Hepatic stellate cell (primary cell): Measurements from ENCODE around the gene DMAP1.

Experiments used
- DNase-seq: peaks from one replicate; pipeline ENCODE4 v3.0.0; 2011; ENCODE audit warnings: low spot score

Gene DMAP1

DNA sequence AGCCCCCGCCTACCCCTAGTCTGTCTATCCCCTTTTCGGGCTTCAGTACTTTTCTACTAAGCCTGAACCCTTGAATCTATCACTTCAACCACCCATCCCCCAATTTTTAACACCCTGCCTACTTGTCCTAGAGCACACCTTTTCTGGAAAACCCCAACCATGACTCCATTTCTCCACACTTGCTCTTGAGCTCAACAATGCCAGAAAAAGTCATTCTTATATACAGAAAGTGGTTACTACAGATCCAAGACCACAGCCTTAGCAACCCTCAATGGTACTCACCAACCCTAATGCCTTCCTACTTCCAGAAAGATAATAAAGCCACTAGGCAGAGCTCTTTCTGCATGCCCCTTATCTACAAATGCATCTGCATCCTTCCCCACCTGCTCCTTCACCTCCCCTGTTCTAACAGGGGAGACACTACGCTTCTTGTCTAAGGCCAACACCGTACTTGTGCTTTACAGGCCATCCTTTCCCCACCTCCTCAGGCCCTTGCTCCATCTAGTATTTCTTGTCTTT, 41.2 kb downstream of the DMAP1 start:
- no peak for DNase-seq

DNA sequence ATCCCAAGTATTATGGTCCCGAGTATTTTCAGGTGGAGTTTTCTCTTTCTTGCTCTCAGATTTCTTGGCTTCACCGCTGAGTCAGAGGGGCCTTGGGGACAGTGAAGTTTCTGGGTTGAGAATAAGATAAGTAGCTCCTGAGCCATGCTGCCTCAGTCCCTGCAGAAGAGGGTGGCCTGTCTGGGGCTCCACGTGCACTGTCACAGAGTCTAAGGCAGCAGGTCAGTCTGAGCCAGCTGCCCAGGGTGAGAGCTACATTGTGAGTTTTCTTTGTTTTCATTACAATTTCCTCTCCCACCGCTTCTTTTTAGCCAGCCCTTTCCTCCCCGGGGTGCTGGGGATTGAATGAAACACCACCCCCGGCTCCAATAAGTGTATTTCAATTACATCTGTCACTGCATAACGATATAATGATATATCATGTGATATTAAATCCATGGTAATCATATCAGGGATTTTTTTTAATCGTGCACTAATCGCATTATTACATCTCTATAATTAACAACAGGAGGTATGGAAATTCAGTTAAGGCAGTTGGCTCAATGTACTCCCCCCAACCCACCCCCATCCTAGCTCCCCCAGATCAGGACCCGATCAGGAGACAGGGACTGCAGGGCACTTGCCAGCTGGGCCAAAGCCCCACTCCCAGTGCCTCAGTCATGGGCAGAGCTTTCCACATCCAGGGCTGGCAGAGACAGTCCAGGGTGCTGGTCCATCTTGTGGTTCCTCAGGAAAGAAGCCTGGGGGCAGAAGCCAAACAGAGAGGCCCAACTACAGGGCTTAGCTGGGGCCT, 43.7 kb downstream of the DMAP1 start:
- no peak for DNase-seq

DNA sequence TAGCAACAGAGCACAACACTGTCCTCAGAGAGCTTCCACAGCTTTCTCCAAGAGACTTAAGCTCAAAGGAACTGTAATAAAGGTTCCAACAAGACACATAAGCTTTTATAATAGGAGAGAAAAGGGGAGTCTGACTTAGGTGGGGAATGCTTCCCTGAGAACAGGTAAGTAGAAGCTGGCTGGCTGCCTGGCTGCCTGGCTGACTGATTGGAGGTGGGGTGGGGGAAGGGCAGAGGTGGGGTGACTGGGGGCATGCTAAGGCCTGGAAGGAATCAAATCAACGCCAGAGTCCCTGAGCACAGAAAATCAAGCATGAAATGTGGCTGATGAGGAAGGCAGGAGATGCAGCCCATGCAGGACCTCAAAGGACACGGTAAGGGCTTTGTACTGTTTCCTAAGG, 45.8 kb downstream of the DMAP1 start:
- no peak for DNase-seq

DNA sequence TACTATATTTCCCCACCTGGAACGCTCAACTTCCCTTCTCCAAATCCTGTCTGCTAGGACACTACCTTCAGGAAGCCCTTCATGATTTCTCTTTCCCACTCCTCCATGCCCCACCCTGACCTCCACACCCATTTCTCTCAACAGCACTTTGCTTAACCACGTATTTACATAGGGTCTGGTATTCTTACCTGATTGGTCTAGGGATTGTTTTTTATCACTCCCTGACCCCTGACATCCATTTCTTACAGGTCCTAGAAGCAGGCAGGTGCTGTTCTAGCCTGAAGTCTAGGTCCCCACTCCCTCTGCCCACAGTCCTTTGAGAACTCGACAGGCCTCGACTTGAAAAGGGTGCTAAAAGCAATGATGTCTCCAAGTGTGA, 47.5 kb downstream of the DMAP1 start:
- DNase-seq = no peak

DNA sequence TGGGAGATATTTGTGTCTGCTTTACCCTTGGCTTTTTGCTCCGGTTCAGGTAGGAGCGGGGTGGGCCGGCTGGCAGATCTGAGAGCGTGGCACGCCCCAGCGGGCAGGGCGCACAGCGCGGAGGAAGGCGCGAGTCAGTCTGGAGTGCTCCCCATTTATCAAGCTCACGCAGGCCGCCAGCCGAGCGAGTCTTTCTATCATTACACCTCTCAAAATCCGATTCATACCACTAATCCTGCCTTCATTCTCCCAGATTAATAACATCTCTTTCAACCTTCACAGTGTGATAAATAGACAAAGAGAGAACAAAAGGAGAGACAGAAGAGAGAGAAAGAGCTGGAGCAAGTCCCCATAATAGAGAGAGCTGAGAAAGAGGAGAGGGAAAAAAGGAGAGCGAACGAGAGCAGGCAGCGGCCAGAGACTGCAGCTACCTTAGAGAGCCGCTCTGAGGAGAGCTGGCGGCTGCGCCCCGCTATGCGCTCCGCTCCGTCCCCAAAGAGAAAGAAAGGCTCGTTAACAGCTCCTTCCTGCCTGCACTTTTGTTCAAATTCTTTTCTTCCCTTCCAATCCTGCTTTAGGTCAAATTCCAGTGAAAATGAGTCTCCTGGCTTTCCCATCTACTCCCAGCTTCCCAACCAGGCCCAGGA, 48.0 kb downstream of the DMAP1 start:
- DNase-seq = no peak

DNA sequence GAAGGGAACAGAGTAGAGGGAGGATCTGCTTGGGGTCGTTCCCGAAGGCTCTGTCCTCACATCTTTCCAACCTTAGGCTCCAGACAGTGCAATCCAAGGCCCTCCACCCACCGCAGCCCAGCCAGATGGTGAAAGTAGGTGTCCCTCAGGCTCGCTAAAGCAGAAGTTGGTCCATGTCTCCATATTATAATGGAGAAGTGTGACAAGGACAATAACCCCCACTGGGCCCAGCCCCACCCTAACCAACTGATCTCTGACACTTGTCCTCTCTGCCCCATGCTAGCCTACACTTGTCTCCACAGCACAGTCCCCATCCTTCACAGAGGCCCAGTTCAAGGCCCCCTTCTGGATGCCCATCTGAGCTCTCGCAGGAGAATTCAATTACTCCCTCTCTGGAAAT, 48.7 kb downstream of the DMAP1 start:
- no peak for DNase-seq

DNA sequence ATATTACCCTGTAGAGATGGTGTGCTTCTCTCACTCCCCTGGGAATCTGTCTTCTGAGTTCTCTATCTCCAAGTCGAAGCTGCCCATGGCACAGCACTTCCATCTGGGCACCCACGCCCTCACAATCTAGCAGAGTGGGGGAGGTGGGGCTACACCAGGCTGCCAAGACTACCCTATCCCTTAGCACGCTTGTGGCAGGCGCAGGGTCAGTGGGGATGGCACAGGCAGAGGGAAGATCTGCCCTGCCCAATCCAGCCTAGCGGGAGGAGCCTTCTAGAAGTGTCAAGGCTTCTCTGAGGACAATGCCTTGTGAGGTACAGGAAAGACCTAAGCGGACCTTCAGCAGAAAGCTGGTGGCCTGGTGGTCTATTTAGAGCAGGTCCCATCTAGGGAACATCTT, 49.1 kb downstream of the DMAP1 start:
- no peak for DNase-seq

DNA sequence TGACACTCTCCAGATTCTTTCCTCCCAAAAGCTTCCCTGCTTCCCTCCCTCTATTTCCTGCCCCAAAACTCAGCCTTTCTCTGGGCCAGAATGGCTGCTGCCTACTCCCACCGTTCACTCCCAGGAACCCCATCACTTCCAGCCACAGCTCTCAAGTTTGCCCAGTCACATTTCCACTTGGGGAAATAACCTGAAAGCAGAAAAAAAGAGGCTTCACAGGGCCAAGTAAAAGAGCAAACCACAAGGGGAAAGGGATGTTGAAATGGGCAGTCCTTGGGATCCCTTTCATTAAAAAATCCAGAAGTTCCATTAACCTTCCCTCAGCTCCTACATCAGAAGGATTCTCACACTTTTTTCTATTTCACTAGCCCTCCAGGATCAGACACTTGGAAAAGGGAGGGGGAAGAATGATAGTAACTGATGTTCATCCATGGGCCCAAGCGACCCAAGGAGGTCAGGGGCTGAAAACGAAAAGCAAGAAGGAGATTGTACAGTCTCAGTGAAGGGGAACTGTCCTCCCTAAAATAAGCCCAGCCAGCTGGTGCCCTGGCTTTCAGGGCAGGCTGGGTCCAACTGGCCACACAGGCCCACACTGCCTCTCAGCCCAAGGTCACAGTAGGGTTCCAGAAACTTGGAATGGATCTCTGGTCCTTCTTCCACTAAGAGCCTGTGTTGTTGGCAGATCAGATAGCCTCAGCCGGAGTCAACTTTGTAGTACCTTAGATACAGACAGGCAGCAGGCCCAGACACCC, 49.7 kb downstream of the DMAP1 start:
- no peak for DNase-seq

DNA sequence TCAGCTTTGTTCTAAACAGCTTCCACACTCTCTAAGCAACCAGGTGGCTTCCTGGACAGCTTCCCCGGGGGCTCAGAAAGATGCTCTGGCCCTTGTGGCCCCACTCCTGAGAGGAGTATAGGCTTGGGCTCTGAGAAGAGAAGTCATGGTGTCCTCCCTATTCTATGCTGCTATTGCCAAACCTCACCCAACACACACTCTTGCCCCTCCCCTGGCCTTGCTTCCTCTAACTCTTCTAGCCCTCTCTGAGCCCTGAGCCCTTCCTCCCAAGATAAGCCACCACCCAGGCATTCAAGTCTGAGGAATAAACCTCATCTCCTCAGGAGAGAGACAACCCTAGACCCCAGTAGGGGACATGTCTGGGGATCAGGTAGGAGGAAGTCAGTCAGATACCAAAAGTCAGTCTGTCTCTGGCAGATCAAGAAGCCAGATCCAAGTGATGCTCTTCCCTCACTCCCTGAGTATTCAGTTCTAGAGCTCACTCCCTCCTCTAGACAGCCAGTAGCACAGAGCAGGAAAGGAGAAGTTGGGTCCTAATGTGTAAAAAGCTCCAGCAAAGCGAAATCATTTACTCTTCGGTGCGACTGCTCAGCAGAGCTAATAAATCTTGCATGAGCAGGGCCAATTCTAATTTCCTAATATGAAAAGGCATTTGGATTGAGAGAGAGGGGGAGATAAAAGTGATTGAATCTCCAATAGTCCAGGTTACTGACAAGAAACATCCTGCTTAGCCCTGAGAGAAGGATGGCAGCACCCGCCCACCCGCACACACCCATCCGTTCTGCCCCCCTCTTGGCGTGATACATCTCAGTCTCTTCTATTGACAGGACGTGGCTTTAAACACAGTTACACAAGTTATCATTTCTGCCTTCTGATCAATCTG, 50.5 kb downstream of the DMAP1 start:
- DNase-seq = no peak

DNA sequence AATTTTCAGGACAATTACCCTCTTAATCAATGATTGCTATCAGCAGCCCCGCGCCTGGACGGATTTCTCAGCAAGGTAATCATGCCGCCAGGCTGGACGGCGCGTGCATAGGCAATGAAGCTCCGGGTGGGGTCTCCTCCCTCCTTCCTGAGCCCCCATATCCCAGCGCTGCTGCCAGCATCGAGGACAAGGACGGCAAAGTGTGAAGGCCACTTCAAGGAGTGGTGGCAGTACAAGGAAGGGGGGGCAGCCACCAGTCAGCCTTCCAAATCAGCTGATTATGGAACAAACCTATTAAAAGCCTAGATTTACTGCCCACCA, 51.1 kb downstream of the DMAP1 start:
- DNase-seq = no peak

DNA sequence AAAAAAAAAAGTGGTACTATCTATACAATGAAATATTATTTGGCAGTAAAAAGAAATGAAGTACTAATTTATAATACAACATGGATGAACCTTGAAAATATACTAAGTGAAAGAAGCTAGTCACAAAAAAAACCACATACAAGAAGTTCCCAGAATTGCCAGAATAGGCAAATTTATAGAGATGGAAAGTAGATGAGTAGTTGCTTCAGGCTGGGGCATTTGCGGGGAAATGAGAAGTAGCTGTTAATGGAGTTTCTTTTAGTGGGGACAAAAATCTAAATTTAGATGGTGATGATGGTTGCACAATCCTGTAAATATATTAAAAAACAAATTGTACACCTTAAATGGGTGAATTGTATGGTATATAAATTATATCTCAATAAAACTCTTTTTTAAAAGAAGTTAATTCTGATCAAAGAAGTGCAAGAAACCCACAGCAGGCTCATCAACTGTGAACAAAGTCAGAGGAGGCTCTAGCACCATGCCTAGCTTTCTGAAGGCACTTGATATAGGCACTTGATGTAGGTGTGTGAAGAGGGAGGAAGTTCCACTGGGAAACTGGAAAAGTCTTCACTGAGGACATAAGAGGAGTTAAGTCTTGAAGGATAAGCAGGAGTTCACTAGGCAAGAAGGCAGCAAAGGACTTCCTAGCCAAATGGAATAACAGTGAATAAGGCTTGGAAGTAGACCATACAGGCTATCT, 52.5 kb downstream of the DMAP1 start:
- DNase-seq = no peak

DNA sequence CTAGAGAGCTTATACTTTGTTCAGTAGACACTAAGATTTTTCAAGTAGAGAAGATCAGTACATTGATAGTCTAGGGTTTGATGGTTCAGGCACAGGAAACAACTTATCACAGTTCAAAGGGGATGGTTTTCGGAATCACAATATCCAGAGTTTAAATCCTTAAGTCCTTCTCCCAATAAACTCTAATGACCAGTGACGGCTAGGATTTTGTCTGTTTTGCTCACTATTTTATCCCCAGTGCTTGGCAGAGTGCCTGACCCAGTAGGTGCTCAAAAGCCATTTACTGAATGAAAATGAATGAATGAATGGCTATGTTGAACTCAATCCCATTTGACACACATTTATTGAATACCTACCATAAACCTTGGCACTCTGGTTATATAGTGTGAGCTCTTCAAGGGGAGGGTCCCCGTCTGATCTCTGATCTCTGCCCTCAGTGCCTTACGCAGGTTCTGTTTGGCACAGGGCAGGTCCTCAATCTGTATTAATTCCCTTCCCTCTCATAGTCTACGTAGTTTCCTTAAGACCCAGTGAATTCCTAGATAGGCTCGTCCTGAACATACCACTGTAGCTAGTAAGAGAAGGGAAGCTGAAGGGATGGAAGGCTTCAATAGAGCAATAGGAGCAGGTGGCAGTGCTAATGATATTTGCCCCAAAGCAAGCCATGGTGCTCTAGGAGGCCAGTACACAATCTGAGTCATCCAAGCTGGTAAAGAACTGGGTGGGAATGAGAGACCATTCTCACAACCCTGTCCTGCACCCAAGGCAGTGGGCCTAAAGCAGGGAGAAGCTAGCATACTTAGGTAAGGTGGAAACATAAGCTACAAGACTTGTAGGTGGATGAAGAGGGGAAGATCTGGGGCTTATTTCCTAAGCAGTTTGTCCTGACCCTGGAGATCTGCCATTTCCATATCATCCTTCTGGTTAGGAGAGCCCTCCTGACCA, 53.4 kb downstream of the DMAP1 start:
- DNase-seq = no peak

DNA sequence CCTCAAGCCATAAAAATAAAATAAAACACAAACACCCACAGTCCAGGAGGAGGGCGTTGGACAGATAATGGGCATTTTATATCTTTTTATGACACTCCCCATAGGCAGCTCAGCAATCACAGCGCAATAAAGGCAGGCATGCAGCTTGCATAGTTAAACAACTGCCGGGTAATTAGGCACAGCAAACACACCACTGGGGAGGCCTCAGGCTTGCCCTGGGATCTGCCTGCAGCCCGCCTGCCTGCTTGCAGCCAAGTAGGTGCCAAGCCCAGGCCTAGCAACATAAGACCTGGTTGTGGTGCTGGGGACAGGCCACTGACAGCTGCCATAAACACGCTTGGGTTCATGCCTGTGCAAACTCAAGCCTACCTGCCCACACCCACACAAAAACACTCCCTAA, 54.2 kb downstream of the DMAP1 start:
- no peak for DNase-seq

DNA sequence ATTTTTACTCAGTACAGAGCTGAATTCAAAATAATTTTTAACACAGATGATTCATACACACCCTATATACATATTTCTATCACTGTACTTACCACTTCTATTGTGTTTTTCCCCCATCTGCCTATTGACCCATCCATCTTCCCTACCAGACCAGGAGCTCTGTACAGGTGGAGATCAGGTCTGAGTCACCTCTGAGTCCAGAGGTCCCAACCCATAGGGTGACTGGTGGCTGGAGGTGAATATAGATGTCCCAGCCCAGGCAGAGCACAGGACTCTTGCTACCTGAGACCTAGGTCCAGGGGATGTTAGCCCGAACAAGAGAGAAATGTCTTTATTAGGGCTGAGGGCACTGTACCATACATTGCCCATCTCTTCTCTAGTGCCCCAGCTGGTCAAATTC, 54.8 kb downstream of the DMAP1 start:
- DNase-seq = no peak
